Muscle layer of duodenum (tissue), 2 donors: ENCODE measurements around the gene SPTAN1.

Experiments used
- H3K27ac ChIP-seq: one replicate; pipeline ENCODE4 v1.7.0; 2013; ENCODE audit warnings: mild to moderate bottlenecking, low read length
- H3K27me3 ChIP-seq: one replicate; pipeline ENCODE4 v1.7.0; 2013; ENCODE audit warnings: low read depth, mild to moderate bottlenecking, control low read depth, low read length
- H3K36me3 ChIP-seq, 2 donors: one replicate each; pipeline ENCODE4 v1.7.0; 2013; ENCODE audit warnings: low read length in 2 of 2, control low read depth in 1 of 2, mild to moderate bottlenecking in 1 of 2; ENCODE audit not compliant: insufficient read depth in 2 of 2, control insufficient read depth in 1 of 2
- H3K4me1 ChIP-seq, 2 donors: one replicate each; pipeline ENCODE4 v1.7.0; 2013; ENCODE audit warnings: low read length in 2 of 2, mild to moderate bottlenecking in 2 of 2, control low read depth in 1 of 2, moderate library complexity in 1 of 2; ENCODE audit not compliant: insufficient read depth in 2 of 2, control insufficient read depth in 1 of 2
- H3K4me3 ChIP-seq, 2 donors: one replicate each; pipeline ENCODE4 v1.7.0; 2013; ENCODE audit warnings: low read length in 2 of 2, low read depth in 1 of 2, mild to moderate bottlenecking in 1 of 2
- H3K9me3 ChIP-seq, 2 donors: one replicate each; pipeline ENCODE4 v1.7.0; 2013; ENCODE audit warnings: low read length in 2 of 2, control low read depth in 1 of 2, mild to moderate bottlenecking in 1 of 2; ENCODE audit not compliant: control insufficient read depth in 1 of 2
- donor health status: healthy.

Gene SPTAN1

GRCh38 chr9:128553728-128554127 lies 1.3 kb downstream of the SPTAN1 start:
- Histone ChIP-seq H3K9me3 (no peaks in the 10 kb centered on the region), H3K27me3 (no peaks in the 10 kb centered on the region), H3K27ac (peak overlapping the region; percentile 82), H3K4me1 (peaks cover 31 to 81% of the 10 kb centered on the region in 2 donors), H3K4me3 (peak overlapping the region; percentile 91 to 95), H3K36me3 (peaks cover 0 to 6% of the 10 kb centered on the region in 2 donors)

- peak overlapping the region; percentile 82 for H3K27ac ChIP-seq
- peaks cover 0 to 6% of the 10 kb centered on the region in 2 donors for H3K36me3 ChIP-seq
- H3K4me3 ChIP-seq: peak overlapping the region; percentile 91 to 95
- H3K27me3 ChIP-seq: no peaks in the 10 kb centered on the region
- peaks cover 34 to 81% of the 10 kb centered on the region in 2 donors for H3K4me1 ChIP-seq
- no peaks in the 10 kb centered on the region for H3K9me3 ChIP-seq
These were observed 1.9 kb downstream of the SPTAN1 start for GRCh38 chr9:128554155-128554862.

DNA sequence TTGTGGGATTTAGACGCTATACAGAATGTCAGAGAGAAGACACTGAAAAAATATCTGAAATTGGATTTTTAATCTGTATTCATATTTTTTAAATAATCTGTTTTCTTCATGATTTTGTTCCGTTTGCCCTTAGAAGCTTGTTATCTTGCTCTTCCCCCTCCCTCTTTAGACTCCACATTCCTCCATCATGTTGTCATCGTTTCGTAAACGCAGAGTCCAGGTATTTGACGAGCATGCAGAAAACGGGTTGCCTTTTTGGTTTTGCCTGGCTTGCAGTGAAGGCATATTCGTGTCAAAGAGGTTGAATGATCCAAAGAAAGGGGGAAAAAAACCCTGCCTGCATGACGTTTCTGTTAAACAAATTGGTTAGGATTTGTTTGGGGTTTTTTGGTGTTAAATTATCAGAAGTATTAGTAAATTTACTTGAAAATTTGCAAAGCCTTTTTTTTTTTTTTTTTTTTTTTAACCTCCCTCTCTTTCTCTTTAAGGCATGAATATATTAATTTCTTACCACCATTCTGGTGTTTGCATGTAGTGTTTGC lies 2.9 kb downstream of the SPTAN1 start:
- peaks cover 30 to 79% of the 10 kb centered on the region in 2 donors for H3K4me1 ChIP-seq
- peak overlapping the region in 1 of 2 donors; percentile 95 for H3K4me3 ChIP-seq
- H3K27ac ChIP-seq: peak overlapping the region; percentile 40

DNA sequence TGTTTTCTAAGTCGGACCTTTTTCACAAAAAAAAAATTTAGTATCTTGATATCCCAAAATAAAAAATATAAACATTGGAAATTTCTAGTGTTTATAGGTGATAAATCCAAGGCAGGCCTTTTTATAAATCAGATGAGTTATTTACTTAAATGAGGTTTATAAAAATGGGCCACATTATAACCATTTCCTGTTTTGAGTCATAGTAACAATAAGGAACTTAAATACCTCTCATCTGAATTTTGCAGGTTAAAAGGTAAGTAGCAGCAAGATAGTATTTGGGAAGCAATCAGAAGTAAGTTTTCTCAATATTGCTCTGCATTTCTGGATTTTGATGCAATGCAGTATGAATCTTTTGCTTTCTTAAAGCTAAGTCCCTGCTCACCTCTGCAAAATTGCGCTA lies 3.9 kb downstream of the SPTAN1 start:
- Histone ChIP-seq H3K9me3 (no peaks in the 10 kb centered on the region), H3K27ac (no peak overlapping the region), H3K4me1 (peaks cover 26 to 75% of the 10 kb centered on the region in 2 donors), H3K4me3 (no peak overlapping the region), H3K27me3 (no peaks in the 10 kb centered on the region), H3K36me3 (peaks cover 0 to 6% of the 10 kb centered on the region in 2 donors)

More for the DNA sequence above, 2.9 kb downstream of the SPTAN1 start:
- Histone ChIP-seq H3K9me3 (no peaks in the 10 kb centered on the region), H3K27me3 (no peaks in the 10 kb centered on the region), H3K36me3 (peaks cover 0 to 6% of the 10 kb centered on the region in 2 donors)

DNA sequence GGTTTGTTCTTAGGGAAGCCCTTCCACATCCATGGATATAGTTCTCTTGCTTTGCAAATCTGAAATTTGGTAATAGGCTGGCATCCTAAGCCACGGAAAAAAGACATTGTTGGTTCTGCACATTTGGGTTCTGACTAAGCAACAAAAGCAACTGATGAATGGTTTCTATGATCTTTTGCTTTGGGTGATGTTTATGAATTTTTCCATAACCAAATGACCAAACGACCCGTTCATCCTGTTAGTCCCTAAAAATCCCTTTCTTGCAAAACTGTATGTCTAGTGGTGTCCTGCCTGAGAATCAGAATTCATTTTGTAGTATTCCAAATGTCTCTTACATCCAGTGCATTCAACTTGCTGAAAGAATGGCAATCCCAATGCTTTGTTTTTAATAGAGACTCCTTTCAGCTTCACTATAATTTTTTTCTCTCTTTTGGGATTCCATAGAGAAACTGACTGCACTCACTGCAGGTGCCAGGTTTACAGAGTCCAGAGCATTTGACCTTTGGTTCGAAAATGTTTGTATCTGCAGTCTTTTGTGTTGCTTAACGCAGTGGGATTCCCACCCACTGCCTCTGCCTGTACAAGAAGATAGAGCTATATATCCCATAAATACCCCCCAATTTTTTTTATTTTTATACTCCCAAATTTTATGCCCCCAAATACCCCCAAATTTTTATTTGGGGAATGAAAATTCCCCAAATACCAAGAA lies 4.7 kb downstream of the SPTAN1 start:
- Histone ChIP-seq H3K4me1 (peaks cover 26 to 77% of the 10 kb centered on the region in 2 donors), H3K4me3 (no peak overlapping the region), H3K27ac (no peak overlapping the region)

DNA sequence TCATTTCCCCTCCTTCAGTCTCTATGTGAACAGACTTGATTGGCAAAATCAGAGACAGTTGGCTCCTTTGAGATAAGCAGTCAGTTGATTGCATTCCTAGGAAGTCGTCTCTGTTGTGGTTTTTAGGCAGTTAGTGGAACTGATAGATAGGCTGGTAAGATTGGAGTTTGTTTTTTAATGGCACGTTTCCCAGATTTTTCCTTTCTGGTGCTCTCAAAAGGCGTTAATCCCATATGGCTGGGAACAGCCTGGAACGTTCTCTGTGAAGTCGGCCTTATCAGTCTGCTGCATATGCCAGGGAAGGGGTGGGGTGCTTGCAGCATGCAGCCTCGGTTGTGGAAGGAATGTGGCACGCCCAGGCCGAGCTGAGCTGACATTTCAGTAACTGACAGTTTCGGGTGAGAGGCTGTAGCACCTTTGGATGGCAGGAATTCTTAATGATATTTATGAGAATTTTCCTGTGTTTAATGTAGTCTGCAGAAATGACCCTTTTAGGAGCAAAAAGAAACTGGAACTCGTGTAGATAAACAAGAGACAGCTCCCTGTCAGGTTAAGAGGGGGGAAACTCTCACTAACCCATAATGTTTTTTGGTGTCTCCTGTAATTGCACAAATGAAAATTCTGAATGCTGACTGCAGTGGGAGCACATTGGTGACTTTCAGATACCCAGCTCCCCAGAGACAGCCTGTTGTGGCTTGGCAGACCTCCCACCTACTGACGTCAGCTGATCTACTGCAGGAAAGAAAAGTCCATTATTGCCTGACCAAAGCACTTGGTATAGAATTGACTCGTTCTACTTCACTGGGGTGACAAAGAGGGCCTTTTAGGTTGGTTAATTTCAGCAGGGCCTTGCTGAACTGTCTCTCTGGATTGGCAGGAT lies 6.3 kb downstream of the SPTAN1 start:
- Histone ChIP-seq H3K36me3 (no peaks in the 10 kb centered on the region), H3K9me3 (no peaks in the 10 kb centered on the region), H3K27me3 (no peaks in the 10 kb centered on the region), H3K4me3 (peak overlapping the region; percentile 22 to 39), H3K4me1 (peaks cover 21 to 74% of the 10 kb centered on the region in 2 donors), H3K27ac (peak overlapping the region; percentile 65)

More for the DNA sequence above, 4.7 kb downstream of the SPTAN1 start:
- Histone ChIP-seq H3K9me3 (no peaks in the 10 kb centered on the region), H3K36me3 (peaks cover 0 to 6% of the 10 kb centered on the region in 2 donors), H3K27me3 (no peaks in the 10 kb centered on the region)

- H3K4me1 ChIP-seq: peaks cover 0 to 7% of the 10 kb centered on the region in 2 donors
- no peaks in the 10 kb centered on the region for H3K27me3 ChIP-seq
- H3K36me3 ChIP-seq: peaks cover 26% of the 10 kb centered on the region in 2 donors
- no peaks in the 10 kb centered on the region for H3K9me3 ChIP-seq
- no peak overlapping the region for H3K4me3 ChIP-seq
- H3K27ac ChIP-seq: no peak overlapping the region
These were observed 13.2 kb downstream of the SPTAN1 start for GRCh38 chr9:128565578-128565977.

- Histone ChIP-seq H3K4me1 (no peaks in the 10 kb centered on the region), H3K36me3 (peaks cover 38 to 41% of the 10 kb centered on the region in 2 donors), H3K27me3 (no peaks in the 10 kb centered on the region), H3K4me3 (no peak overlapping the region), H3K27ac (no peak overlapping the region), H3K9me3 (no peaks in the 10 kb centered on the region)
These were observed 16.2 kb downstream of the SPTAN1 start for GRCh38 chr9:128568470-128569078.

DNA sequence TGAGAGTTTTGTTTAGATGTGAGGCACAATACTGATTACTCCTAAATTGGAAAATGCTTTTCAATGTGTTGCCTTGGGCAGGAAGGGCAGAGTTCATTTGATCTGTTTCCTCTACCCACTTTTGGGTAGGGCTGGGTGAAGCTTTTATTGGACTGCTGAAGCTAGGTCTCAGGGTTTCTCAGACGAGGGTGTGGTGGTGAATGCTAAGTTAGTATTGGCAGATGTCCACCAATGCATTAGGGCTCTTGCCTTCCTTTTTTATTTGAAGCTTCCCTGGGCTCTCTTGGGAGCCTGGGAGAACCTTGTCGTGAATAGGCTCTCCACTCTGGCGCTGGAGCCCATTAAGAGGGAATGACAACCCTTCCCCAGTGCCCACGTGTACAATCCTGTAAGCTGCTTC lies 23.1 kb downstream of the SPTAN1 start:
- peaks cover 68 to 73% of the 10 kb centered on the region in 2 donors for H3K36me3 ChIP-seq
- no peaks in the 10 kb centered on the region for H3K9me3 ChIP-seq
- H3K4me1 ChIP-seq: no peaks in the 10 kb centered on the region
- H3K4me3 ChIP-seq: no peak overlapping the region
- no peaks in the 10 kb centered on the region for H3K27me3 ChIP-seq
- no peak overlapping the region for H3K27ac ChIP-seq

DNA sequence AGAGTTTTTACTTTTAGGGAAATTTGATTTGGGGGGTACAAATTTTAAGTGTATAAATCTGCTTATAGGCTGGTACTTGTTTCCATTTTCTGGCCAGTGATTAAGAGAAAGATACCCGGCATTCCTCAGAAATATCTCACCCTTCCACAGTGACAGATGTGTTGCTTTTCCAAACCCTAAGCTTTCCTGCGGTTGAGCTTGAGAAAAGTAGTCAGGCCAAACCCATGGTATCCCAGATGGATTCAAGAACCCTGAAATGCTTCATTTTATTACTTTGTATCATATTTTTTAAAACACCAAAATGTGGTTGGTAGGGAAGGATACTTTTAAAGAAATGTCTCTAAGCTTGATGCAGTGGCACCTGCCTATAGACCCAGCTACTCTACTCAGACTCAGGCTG lies 23.5 kb downstream of the SPTAN1 start:
- no peaks in the 10 kb centered on the region for H3K27me3 ChIP-seq
- H3K9me3 ChIP-seq: no peaks in the 10 kb centered on the region
- H3K4me1 ChIP-seq: no peaks in the 10 kb centered on the region
- H3K4me3 ChIP-seq: no peak overlapping the region
- H3K36me3 ChIP-seq: peaks cover 73 to 78% of the 10 kb centered on the region in 2 donors
- no peak overlapping the region for H3K27ac ChIP-seq
